ENCODE data around the gene AMH. TPM values are rescaled to one million over a fixed set of nuclear protein-coding genes. Genes with fewer than 3 reads are reported as not detected.

AMH gene
- total and polyA plus RNA-seq, 4 donors, result 0.08 to 0.59 (median 0.47) TPM; not detected in 1

DNA sequence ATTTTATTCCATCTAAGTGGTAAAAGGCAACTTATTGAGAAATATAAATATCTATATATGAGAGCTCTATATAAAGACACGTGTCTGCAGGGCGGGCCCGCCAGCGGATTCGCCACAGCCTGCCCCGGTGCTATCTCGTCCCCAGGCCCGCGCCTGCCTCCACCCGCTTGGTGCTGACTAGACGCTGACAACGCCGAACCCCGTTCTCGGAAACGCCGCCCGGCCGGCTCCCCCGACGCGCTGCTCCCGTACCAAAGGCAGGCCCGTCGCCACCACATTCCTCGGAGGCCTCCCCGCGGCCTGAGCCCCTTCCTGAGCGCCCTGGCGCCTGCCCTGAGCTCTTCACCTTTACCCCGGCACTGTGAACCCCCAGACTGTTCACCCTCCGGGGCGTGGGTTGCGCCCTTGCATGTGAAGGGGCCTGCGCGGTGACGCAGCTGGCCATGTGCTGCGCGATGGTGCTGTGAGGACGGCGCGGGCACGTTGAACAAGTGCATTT is 19.0 kb upstream of the AMH start:
- TF ChIP-seq RAD21 (IDR thresholded peaks at IDR 0.05), result no peak
- TF ChIP-seq, protein P1, sequence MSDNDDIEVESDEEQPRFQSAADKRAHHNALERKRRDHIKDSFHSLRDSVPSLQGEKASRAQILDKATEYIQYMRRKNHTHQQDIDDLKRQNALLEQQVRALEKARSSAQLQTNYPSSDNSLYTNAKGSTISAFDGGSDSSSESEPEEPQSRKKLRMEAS (IDR thresholded peaks at IDR 0.05), result no peak
- TF ChIP-seq ZBTB33 (IDR thresholded peaks at IDR 0.05), result no peak
- TF ChIP-seq, protein P2, sequence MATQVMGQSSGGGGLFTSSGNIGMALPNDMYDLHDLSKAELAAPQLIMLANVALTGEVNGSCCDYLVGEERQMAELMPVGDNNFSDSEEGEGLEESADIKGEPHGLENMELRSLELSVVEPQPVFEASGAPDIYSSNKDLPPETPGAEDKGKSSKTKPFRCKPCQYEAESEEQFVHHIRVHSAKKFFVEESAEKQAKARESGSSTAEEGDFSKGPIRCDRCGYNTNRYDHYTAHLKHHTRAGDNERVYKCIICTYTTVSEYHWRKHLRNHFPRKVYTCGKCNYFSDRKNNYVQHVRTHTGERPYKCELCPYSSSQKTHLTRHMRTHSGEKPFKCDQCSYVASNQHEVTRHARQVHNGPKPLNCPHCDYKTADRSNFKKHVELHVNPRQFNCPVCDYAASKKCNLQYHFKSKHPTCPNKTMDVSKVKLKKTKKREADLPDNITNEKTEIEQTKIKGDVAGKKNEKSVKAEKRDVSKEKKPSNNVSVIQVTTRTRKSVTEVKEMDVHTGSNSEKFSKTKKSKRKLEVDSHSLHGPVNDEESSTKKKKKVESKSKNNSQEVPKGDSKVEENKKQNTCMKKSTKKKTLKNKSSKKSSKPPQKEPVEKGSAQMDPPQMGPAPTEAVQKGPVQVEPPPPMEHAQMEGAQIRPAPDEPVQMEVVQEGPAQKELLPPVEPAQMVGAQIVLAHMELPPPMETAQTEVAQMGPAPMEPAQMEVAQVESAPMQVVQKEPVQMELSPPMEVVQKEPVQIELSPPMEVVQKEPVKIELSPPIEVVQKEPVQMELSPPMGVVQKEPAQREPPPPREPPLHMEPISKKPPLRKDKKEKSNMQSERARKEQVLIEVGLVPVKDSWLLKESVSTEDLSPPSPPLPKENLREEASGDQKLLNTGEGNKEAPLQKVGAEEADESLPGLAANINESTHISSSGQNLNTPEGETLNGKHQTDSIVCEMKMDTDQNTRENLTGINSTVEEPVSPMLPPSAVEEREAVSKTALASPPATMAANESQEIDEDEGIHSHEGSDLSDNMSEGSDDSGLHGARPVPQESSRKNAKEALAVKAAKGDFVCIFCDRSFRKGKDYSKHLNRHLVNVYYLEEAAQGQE (IDR thresholded peaks at IDR 0.05), result no peak
- no peak for TF ChIP-seq ATF3 (IDR thresholded peaks at IDR 0.05)
- TF ChIP-seq RXRA (IDR thresholded peaks at IDR 0.05), result no peak
- no peak for TF ChIP-seq NR2F2 (IDR thresholded peaks at IDR 0.05)
- no peak for TF ChIP-seq HNF4A (conservative IDR thresholded peaks at IDR 0.05)
- TF ChIP-seq JUND (IDR thresholded peaks at IDR 0.05), result no peak
- no peak for TF ChIP-seq HNF4G (IDR thresholded peaks at IDR 0.05)
- no peak for TF ChIP-seq FOXA2 (IDR thresholded peaks at IDR 0.05)
- no peak for TF ChIP-seq EGR1 (IDR thresholded peaks at IDR 0.05; ENCODE audit: low read depth in 2 of 2)
- TF ChIP-seq TAF1 (conservative IDR thresholded peaks at IDR 0.05), result no peak
- no peak for TF ChIP-seq YY1 (IDR thresholded peaks at IDR 0.05)
- no peak for TF ChIP-seq SP1 (IDR thresholded peaks at IDR 0.05)
- TF ChIP-seq CTCF (IDR thresholded peaks at IDR 0.05; ENCODE audit: low read depth, low read length, missing input control), result no peak
- peaks cover 10 to 40% (median 17%) of the 10 kb centered on the region in 4 donors for H3K4me1 ChIP-seq (ENCODE audit: control insufficient read depth in 4 of 4, insufficient read depth in 4 of 4, low read length in 3 of 4)
- DNase-seq (ENCODE audit: low spot score), result no peak
- no peak overlapping the region for H3K4me3 ChIP-seq (ENCODE audit: low read depth in 1 of 3, low read length in 3 of 3)
- H3K9ac ChIP-seq (ENCODE audit: low read depth in 1 of 2, low read length in 2 of 2), result no peak overlapping the region
- no peaks in the 10 kb centered on the region for H3K27me3 ChIP-seq (ENCODE audit: control insufficient read depth in 4 of 4, insufficient read depth in 4 of 4, low read length in 3 of 4)
- 98% methylated on average over 43 of the region's 43 CpGs for whole genome bisulfite sequencing
- H3K9me3 ChIP-seq (ENCODE audit: control insufficient read depth in 4 of 4, low read length in 3 of 4), result no peaks in the 10 kb centered on the region
- H3K36me3 ChIP-seq (ENCODE audit: control insufficient read depth in 4 of 4, insufficient read depth in 3 of 4, low read depth in 1 of 4, low read length in 3 of 4), result peaks cover 0 to 22% (median 10%) of the 10 kb centered on the region in 4 donors
- H3K27ac ChIP-seq (ENCODE audit: low read depth in 1 of 2, low read length in 2 of 2), result no peak overlapping the region
